ENCODE measurements around the gene AUTS2.

Gene AUTS2

DNA sequence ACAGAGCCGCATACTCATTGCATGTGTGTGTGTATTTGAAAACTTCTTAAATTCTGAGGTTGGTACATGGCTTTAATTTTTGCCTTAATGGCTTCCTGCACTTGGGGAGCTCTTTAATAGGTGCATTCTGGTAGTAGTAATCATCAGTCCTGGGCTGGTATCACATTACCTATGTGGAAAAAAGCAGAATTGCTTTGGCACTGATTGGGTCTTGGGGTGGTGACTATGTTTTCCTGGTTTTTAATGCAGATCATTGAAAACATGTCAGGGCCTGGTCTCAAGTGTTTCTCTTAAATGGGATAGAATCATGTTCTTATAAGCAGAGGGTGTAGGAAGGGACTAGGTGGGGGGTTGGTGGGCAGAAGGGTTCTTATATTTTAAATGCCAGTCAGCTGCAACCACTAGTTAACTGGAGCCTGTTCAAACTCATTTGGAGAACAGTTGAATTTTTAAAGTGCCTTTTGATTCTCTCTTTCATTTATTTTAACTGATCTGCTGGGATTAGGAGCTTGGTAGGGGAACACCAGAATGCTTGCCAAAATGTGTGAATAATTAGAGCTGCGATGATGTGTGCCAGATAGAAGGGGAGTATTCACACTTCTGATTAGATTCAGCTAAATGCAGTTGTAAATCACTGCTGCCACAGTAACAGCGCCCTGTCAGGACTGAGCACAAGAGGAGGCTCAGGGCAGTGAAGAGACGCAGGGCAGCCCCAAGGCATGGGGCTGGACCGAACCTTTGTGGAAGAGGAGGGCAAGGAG, 900.1 kb downstream of the AUTS2 start:
- no peak for DNase-seq (ENCODE audit: low spot score)
- TF ChIP-seq, protein P1, sequence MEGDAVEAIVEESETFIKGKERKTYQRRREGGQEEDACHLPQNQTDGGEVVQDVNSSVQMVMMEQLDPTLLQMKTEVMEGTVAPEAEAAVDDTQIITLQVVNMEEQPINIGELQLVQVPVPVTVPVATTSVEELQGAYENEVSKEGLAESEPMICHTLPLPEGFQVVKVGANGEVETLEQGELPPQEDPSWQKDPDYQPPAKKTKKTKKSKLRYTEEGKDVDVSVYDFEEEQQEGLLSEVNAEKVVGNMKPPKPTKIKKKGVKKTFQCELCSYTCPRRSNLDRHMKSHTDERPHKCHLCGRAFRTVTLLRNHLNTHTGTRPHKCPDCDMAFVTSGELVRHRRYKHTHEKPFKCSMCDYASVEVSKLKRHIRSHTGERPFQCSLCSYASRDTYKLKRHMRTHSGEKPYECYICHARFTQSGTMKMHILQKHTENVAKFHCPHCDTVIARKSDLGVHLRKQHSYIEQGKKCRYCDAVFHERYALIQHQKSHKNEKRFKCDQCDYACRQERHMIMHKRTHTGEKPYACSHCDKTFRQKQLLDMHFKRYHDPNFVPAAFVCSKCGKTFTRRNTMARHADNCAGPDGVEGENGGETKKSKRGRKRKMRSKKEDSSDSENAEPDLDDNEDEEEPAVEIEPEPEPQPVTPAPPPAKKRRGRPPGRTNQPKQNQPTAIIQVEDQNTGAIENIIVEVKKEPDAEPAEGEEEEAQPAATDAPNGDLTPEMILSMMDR (IDR thresholded peaks at IDR 0.05; ENCODE audit: extremely low read depth, missing control alignments) = no peak

DNA sequence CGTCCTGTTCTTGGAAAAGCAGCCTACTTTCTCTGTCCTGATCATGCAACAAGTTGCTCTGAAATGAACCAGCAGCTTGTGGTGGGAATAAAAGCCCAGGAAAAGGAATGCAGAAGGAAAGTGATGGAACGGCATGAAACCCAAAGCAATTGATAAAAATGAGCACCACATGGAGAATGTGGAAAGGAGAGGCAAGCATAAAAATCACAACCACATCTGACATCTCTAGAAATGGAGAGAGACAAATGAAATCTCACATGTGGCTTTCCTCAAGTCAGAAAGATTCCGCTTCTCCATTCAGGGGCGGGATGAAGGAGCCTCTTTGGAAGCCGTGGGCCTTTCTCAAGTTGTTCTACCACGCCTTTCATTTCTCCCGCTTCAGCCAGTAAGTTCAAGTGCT, 902.0 kb downstream of the AUTS2 start:
- TF ChIP-seq, protein P1 (IDR thresholded peaks at IDR 0.05; ENCODE audit: extremely low read depth, missing control alignments) = no peak
- DNase-seq (ENCODE audit: low spot score) = no peak

DNA sequence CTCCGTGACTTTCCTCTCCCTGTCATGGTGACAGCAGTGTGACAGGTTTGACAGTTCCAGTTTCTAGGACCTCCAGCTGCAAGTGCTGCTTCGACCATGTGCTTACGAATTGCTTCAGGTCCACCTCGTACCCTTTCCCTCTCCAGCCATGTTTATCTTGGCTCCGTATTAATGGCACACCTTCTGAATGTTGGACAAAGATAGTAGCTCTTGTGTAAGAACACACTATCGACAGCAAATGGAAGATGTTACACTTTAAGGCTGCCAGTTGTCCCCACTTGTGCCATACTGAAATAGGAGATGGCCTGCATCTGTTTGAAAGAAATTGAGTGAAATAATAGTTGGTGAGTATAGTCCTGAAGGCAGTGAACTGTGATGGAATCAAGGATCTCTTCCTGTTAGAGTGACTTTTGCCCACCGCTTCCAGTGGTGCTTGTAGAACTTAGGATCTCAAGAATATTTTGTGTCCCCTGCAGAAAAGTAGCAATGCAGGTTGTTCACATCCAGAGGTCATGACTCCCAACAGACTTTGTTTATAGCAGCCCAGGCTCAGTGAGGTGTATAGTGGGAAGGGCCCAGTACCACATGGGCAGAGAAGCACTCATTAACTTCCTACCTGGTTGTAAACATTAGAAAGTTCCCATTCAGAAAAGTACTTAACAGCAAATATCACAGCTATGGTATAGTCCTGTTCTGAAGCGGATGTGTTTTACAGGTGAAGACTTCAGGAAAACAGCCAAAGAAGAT, 904.0 kb downstream of the AUTS2 start:
- DNase-seq (ENCODE audit: low spot score) = no peak
- TF ChIP-seq, protein P1 (IDR thresholded peaks at IDR 0.05; ENCODE audit: extremely low read depth, missing control alignments) = no peak

DNA sequence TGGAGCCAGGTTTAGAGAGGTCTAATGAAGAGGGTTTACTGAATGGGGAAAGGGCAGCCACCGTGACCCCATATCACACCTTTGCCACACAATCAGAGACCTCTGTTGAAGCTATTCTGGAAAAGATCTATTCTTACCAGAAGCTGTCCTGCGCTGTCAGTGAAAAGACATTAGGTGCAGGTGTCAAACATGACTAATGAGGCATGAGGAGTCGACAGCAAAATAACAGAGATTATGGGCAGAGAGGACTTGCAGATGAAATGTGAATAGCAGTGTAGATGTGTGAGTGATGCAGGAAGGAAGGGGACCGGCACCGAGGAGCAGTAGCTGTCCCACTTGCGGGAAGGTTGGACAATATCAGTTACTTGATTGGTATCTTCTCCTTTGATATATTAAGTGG, 906.0 kb downstream of the AUTS2 start:
- TF ChIP-seq, protein P1 (IDR thresholded peaks at IDR 0.05; ENCODE audit: extremely low read depth, missing control alignments) = no peak
- DNase-seq (ENCODE audit: low spot score) = no peak

DNA sequence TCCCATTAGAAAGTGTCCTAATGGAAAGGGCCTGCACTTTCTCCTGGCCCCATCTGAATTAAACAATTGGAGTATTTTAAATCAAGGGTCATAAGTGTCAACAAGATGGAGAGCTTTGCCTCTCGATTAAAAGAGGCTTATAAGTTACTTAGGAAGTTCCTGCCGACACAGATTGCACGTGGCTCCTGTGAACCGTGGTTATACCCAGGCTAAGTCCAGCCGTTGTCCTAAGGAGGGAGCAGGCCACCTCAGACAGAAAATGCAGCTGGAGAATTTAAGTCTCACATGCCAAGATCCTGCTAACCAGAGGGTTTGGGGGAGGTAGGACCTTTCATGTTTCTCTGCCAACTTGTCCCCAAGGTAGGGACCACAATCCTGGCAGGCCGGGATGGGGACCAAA, 907.2 kb downstream of the AUTS2 start:
- TF ChIP-seq, protein P1 (IDR thresholded peaks at IDR 0.05; ENCODE audit: extremely low read depth, missing control alignments) = no peak
- no peak for DNase-seq (ENCODE audit: low spot score)

DNA sequence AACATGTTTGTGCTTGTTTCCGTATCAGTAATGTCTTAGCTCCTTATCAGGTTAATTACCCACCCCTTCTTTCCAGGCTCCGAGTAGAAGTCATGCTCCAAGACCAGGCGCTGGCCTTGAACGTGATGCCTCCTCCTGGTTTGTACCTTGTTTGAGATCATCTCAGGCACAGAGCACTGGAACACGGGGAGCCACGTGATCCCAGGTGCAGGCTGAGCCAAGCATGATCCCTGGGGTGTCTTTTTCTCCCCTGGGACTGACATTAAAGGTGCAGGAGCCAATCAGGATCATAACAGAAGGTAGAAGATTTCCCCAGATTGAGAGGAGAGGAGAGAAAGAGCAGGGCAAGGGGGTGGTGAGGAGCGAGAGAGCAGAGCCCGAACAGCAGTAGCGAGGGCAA, 907.6 kb downstream of the AUTS2 start:
- TF ChIP-seq, protein P1 (IDR thresholded peaks at IDR 0.05; ENCODE audit: extremely low read depth, missing control alignments) = no peak
- DNase-seq (ENCODE audit: low spot score) = no peak

DNA sequence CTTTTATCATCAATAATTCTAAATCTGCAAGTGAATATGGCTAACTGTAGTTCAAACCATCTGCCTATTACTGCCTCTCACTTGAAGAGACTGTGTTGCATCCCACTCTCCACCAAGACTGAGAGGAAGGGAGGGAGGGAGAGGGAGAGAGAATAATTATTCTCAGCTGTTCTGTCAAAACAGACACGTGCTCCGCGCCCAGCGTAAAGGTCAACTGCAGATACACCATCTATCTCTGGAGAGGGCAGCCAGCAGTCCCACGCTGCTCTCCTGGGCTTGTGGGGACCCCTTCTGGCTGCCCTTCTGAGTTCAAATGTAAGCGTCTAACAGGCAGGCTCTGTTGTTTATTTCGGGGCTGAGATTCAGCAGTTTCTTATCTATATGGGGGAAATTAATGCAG, 908.2 kb downstream of the AUTS2 start:
- TF ChIP-seq, protein P1 (IDR thresholded peaks at IDR 0.05; ENCODE audit: extremely low read depth, missing control alignments) = no peak
- DNase-seq (ENCODE audit: low spot score) = no peak
